Neural progenitor cell (in vitro differentiated cells): ENCODE measurements around the gene PIP5KL1. TPM values are rescaled to one million over a fixed set of nuclear protein-coding genes. Genes with fewer than 3 reads are reported as not detected.
A peak's percentile ranks its signal among the peaks of the same experiment; 100 is the strongest.

ENCODE experiments used
- DNase-seq: peaks from one replicate; pipeline ENCODE4 v3.0.0-alpha.2; 2016; ENCODE audit warnings: low spot score
- H2AFZ ChIP-seq: fragments of 200-600 bp; sonication (generic); replicated peaks from 2 replicates; pipeline ENCODE4 v1.6.1; 2016; ENCODE audit warnings: antibody characterized with exemption
- H3F3A ChIP-seq: fragments of 200-600 bp; sonication (generic); 2 replicates; pipeline ENCODE4 v1.6.1; 2016; ENCODE audit warnings: antibody characterized with exemption, low read depth
- H3K27ac ChIP-seq: fragments of 200-600 bp; sonication (generic); 2 replicates; pipeline ENCODE4 v1.5.1; 2016; ENCODE audit warnings: mild to moderate bottlenecking
- H3K27me3 ChIP-seq: fragments of 200-600 bp; sonication (generic); 2 replicates; pipeline ENCODE4 v1.6.1; 2016; ENCODE audit warnings: mild to moderate bottlenecking, moderate library complexity
- H3K36me3 ChIP-seq: fragments of 200-600 bp; sonication (generic); 2 replicates; pipeline ENCODE4 v1.5.1; 2016
- H3K4me1 ChIP-seq: fragments of 200-600 bp; sonication (generic); 2 replicates; pipeline ENCODE4 v1.6.1; 2016; ENCODE audit warnings: mixed run types
- H3K4me2 ChIP-seq: fragments of 200-600 bp; sonication (generic); 2 replicates; pipeline ENCODE4 v1.6.1; 2016
- H3K4me3 ChIP-seq: fragments of 200-600 bp; sonication (generic); 2 replicates; pipeline ENCODE4 v1.5.1; 2016
- H3K79me2 ChIP-seq: fragments of 200-600 bp; sonication (generic); 2 replicates; pipeline ENCODE4 v1.6.1; 2016; ENCODE audit warnings: low read depth
- H3K9ac ChIP-seq: fragments of 200-600 bp; sonication (generic); 2 replicates; pipeline ENCODE4 v1.6.1; 2016
- H3K9me3 ChIP-seq: fragments of 200-600 bp; sonication (generic); 2 replicates; pipeline ENCODE4 v1.5.1; 2016; ENCODE audit warnings: low read depth
- H4K20me1 ChIP-seq: fragments of 200-600 bp; sonication (generic); 2 replicates; pipeline ENCODE4 v1.6.1; 2016; ENCODE audit warnings: low read depth
- H3K27ac Mint-ChIP-seq: 3 replicates; pipeline ENCODE4 v1.8.0; 2021; ENCODE audit warnings: mixed read lengths
- H3K27me3 Mint-ChIP-seq: 2 replicates; pipeline ENCODE4 v1.8.0; 2022; ENCODE audit warnings: low read depth, mild to moderate bottlenecking, inconsistent platforms, moderate library complexity, mixed read lengths; ENCODE audit not compliant: insufficient read depth
- H3K36me3 Mint-ChIP-seq: 3 replicates; pipeline ENCODE4 v1.8.0; 2021; ENCODE audit warnings: mixed read lengths
- H3K4me1 Mint-ChIP-seq: 3 replicates; pipeline ENCODE4 v1.8.0; 2021; ENCODE audit warnings: mixed read lengths
- H3K4me3 Mint-ChIP-seq: 3 replicates; pipeline ENCODE4 v1.8.0; 2021; ENCODE audit warnings: mild to moderate bottlenecking, moderate library complexity, mixed read lengths
- H3K9me3 Mint-ChIP-seq: 3 replicates; pipeline ENCODE4 v1.8.0; 2020; ENCODE audit warnings: mixed read lengths
- CTCF ChIP-seq: fragments of 200-600 bp; sonication (generic); IDR thresholded peaks from 2 replicates; pipeline ENCODE4 v1.5.1; 2017; ENCODE audit warnings: antibody characterized with exemption, mild to moderate bottlenecking
- EZH2 ChIP-seq: fragments of 200-600 bp; sonication (generic); IDR thresholded peaks from 2 replicates; pipeline ENCODE4 v1.6.1; 2017; ENCODE audit warnings: antibody characterized with exemption, mild to moderate bottlenecking, moderate library complexity
- EZH2phosphoT487 ChIP-seq: fragments of 200-600 bp; sonication (generic); IDR thresholded peaks from 2 replicates; pipeline ENCODE4 v1.6.1; 2017; ENCODE audit warnings: antibody characterized with exemption
- total RNA-seq: library from RNA; depleted of rRNA; stranded (reverse); fragments of >200 nt; gene quantifications from 2 replicates; pipeline ENCODE4 v1.2.3, GENCODE V29; 2015; ENCODE audit warnings: low replicate concordance

Gene PIP5KL1
- total RNA-seq, 1 donor from 2014 or later, result 1.4 TPM

GRCh38 chr9:127878652-127879390 is 51.8 kb downstream of the PIP5KL1 start:
- peak overlapping the region; percentile 79 for H3K4me2 ChIP-seq
- peaks cover 19% of the 10 kb centered on the region for H3K4me1 ChIP-seq
- no peak overlapping the region for H3K27ac ChIP-seq
- H2AFZ ChIP-seq, result no peak overlapping the region
- H3K36me3 ChIP-seq, result no peaks in the 10 kb centered on the region
- H3F3A ChIP-seq, result peaks cover 21% of the 10 kb centered on the region
- Mint-ChIP-seq H3K9me3 (no peaks in the 10 kb centered on the region), H3K36me3 (no peaks in the 10 kb centered on the region), H3K4me1 (peaks cover 37% of the 10 kb centered on the region), H3K27ac (peak overlapping the region; percentile 18), H3K27me3 (peaks cover 10% of the 10 kb centered on the region), H3K4me3 (peak overlapping the region; percentile 79)
- no peaks in the 10 kb centered on the region for H4K20me1 ChIP-seq
- H3K9me3 ChIP-seq, result no peaks in the 10 kb centered on the region
- no peak for TF ChIP-seq EZH2
- no peak for TF ChIP-seq EZH2phosphoT487
- no peak for TF ChIP-seq CTCF
- no peak overlapping the region for H3K4me3 ChIP-seq
- no peaks in the 10 kb centered on the region for H3K27me3 ChIP-seq
- DNase-seq, result no peak
- no peak overlapping the region for H3K9ac ChIP-seq
- H3K79me2 ChIP-seq, result no peaks in the 10 kb centered on the region

GRCh38 chr9:127878001-127878651 is 52.5 kb downstream of the PIP5KL1 start:
- Mint-ChIP-seq H3K9me3 (no peaks in the 10 kb centered on the region), H3K36me3 (no peaks in the 10 kb centered on the region), H3K4me3 (peak overlapping the region; percentile 79), H3K27me3 (peaks cover 10% of the 10 kb centered on the region), H3K4me1 (peaks cover 40% of the 10 kb centered on the region), H3K27ac (peak overlapping the region; percentile 18)
- H3F3A ChIP-seq, result peaks cover 21% of the 10 kb centered on the region
- no peak overlapping the region for H3K9ac ChIP-seq
- peak; percentile 84 for DNase-seq
- no peaks in the 10 kb centered on the region for H3K79me2 ChIP-seq
- H3K9me3 ChIP-seq, result no peaks in the 10 kb centered on the region
- TF ChIP-seq EZH2, result no peak
- no peak for TF ChIP-seq EZH2phosphoT487
- TF ChIP-seq CTCF, result no peak
- H2AFZ ChIP-seq, result peak overlapping the region; percentile 86
- no peak overlapping the region for H3K27ac ChIP-seq
- no peaks in the 10 kb centered on the region for H3K27me3 ChIP-seq
- H3K4me2 ChIP-seq, result peak overlapping the region; percentile 79
- no peaks in the 10 kb centered on the region for H4K20me1 ChIP-seq
- peaks cover 19% of the 10 kb centered on the region for H3K4me1 ChIP-seq
- H3K4me3 ChIP-seq, result peak overlapping the region; percentile 41
- no peaks in the 10 kb centered on the region for H3K36me3 ChIP-seq

- peaks cover 16% of the 10 kb centered on the region for H3F3A ChIP-seq
- no peaks in the 10 kb centered on the region for H3K36me3 ChIP-seq
- H3K79me2 ChIP-seq, result no peaks in the 10 kb centered on the region
- Mint-ChIP-seq H3K36me3 (no peaks in the 10 kb centered on the region), H3K4me1 (peaks cover 45% of the 10 kb centered on the region), H3K9me3 (no peaks in the 10 kb centered on the region), H3K27me3 (peaks cover 10% of the 10 kb centered on the region), H3K27ac (peak within 1 kb of the TSS; percentile 60), H3K4me3 (peak within 1 kb of the TSS; percentile 83)
- H4K20me1 ChIP-seq, result no peaks in the 10 kb centered on the region
- peaks cover 19% of the 10 kb centered on the region for H3K4me1 ChIP-seq
- H3K9me3 ChIP-seq, result no peaks in the 10 kb centered on the region
- DNase-seq, result peak; percentile 81
- peak within 1 kb of the TSS; percentile 79 for H3K4me2 ChIP-seq
- no peaks in the 10 kb centered on the region for H3K27me3 ChIP-seq
- H3K4me3 ChIP-seq, result peak within 1 kb of the TSS; percentile 41
- no peak within 1 kb of the TSS for H3K9ac ChIP-seq
- peak within 1 kb of the TSS; percentile 86 for H2AFZ ChIP-seq
- no peak for TF ChIP-seq CTCF
- TF ChIP-seq EZH2, result no peak
- no peak for TF ChIP-seq EZH2phosphoT487
- no peak within 1 kb of the TSS for H3K27ac ChIP-seq
Measured at GRCh38 chr9:127877566-127877998, 53.0 kb downstream of the PIP5KL1 start, which contains the start of gene AK1. AK1 (minus strand) TSS chr9:127877675; CDS start chr9:127874617, 3,058 bp downstream.
